HEK293T (cell line): ENCODE results near the gene EOLA2.
"Not testable (repeated sequence)": the region's sequence is repeated elsewhere in the genome, so short reads cannot be mapped to it uniquely, and the experiment has no call there.

Experiments used
- ARNT ChIP-seq: fragments of 450-650 bp; IDR thresholded peaks from 2 replicates; pipeline ENCODE4 v1.6.1; 2017; ENCODE audit warnings: mild to moderate bottlenecking
- BHLHE40 ChIP-seq: fragments of 450-650 bp; IDR thresholded peaks from 2 replicates; pipeline ENCODE4 v1.6.1; 2016; ENCODE audit warnings: mild to moderate bottlenecking, moderate library complexity, borderline replicate concordance
- ELF4 ChIP-seq: fragments of 450-650 bp; IDR thresholded peaks from 2 replicates; pipeline ENCODE4 v1.6.1; 2017; ENCODE audit warnings: antibody characterized with exemption
- FOXK2 ChIP-seq: fragments of 450-650 bp; IDR thresholded peaks from 2 replicates; pipeline ENCODE4 v1.6.1; 2016; ENCODE audit warnings: mild to moderate bottlenecking
- FOXM1 ChIP-seq: fragments of 450-650 bp; IDR thresholded peaks from 2 replicates; pipeline ENCODE4 v1.6.1; 2017; ENCODE audit warnings: mild to moderate bottlenecking, borderline replicate concordance
- L3MBTL2 ChIP-seq: fragments of 450-650 bp; conservative IDR thresholded peaks from 2 replicates; pipeline ENCODE4 v1.6.1; 2016; ENCODE audit warnings: mild to moderate bottlenecking
- LEF1 ChIP-seq: fragments of 450-650 bp; IDR thresholded peaks from 2 replicates; pipeline ENCODE4 v1.6.1; 2017; ENCODE audit warnings: mild to moderate bottlenecking, borderline replicate concordance
- SP1 ChIP-seq: fragments of 450-650 bp; IDR thresholded peaks from 2 replicates; pipeline ENCODE4 v1.6.1; 2017
- SUZ12 ChIP-seq: fragments of 450-650 bp; IDR thresholded peaks from 2 replicates; pipeline ENCODE4 v1.6.1; 2016; ENCODE audit warnings: mild to moderate bottlenecking
- TARDBP ChIP-seq: fragments of 450-650 bp; IDR thresholded peaks from 2 replicates; pipeline ENCODE4 v1.6.1; 2016
- ZNF384 ChIP-seq: fragments of 450-650 bp; IDR thresholded peaks from 2 replicates; pipeline ENCODE4 v1.6.1; 2016
- TF ChIP-seq, protein P1 (sequence below): fragments of 450-650 bp; IDR thresholded peaks from 2 replicates; pipeline ENCODE4 v1.6.1; 2016

DNA sequence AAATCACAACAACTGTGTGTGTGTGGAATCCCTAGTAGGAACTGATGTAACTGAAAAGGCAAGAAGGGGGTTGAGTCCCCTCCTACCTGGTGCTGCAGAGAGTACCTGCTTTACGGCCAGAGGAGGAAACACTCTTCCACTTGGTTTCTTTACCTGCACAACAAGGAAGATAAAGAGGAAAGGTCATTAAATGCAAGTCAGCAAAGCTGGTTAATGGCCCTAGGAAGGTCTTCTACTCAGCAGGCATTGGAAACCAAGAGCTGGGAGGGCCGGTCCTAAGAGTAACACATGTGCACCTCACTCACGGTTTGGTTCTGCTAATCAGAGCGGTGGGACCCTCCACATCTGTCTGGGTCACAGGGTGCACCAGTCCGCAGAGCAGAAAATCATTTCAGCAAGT, 963 bp downstream of the EOLA2 start:
- not testable (repeated sequence) for TF ChIP-seq ELF4, SUZ12, TARDBP, ARNT, FOXK2, L3MBTL2, FOXM1, ZNF384, BHLHE40, SP1, LEF1
- TF ChIP-seq, protein P1, sequence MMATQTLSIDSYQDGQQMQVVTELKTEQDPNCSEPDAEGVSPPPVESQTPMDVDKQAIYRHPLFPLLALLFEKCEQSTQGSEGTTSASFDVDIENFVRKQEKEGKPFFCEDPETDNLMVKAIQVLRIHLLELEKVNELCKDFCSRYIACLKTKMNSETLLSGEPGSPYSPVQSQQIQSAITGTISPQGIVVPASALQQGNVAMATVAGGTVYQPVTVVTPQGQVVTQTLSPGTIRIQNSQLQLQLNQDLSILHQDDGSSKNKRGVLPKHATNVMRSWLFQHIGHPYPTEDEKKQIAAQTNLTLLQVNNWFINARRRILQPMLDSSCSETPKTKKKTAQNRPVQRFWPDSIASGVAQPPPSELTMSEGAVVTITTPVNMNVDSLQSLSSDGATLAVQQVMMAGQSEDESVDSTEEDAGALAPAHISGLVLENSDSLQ, result not testable (repeated sequence)
